Lung (tissue), 12 donors: Measurements from ENCODE around the gene CMIP. TPM values are rescaled to one million over a fixed set of nuclear protein-coding genes. Genes with fewer than 3 reads are reported as not detected.

Experiments
- ATAC-seq: fragments of 200-7000 bp; cut with Tn5 transposase; one replicate; pipeline ENCODE4 v1.9.1; 2020; ENCODE audit warnings: moderate number of reproducible peaks; ENCODE audit not compliant: insufficient read depth, low FRiP score
- DNase-seq, 3 donors: peaks; one replicate each; pipeline ENCODE4 v3.0.0-alpha.2; 2013 to 2017
- H3K27ac ChIP-seq, 2 donors: one replicate each; pipeline ENCODE4 v1.5.1; 2013; ENCODE audit warnings: mild to moderate bottlenecking in 2 of 2, moderate library complexity in 2 of 2, control low read depth in 1 of 2, inconsistent platforms in 1 of 2, low read depth in 1 of 2, low read length in 1 of 2
- H3K27me3 ChIP-seq, 3 donors: one replicate each; pipeline ENCODE4 v1.5.1; 2013; ENCODE audit warnings: low read length in 2 of 3; ENCODE audit not compliant: control insufficient read depth in 3 of 3, insufficient read depth in 3 of 3
- H3K36me3 ChIP-seq, 4 donors: one replicate each; pipeline ENCODE4 v1.5.1; 2013; ENCODE audit warnings: low read length in 4 of 4, mild to moderate bottlenecking in 1 of 4, moderate library complexity in 1 of 4; ENCODE audit not compliant: control insufficient read depth in 4 of 4, insufficient read depth in 4 of 4
- H3K4me1 ChIP-seq, 5 donors: one replicate each; pipeline ENCODE4 v1.5.1; 2013; ENCODE audit warnings: low read length in 5 of 5, mild to moderate bottlenecking in 2 of 5, moderate library complexity in 1 of 5; ENCODE audit not compliant: control insufficient read depth in 5 of 5, insufficient read depth in 5 of 5
- H3K4me3 ChIP-seq: one replicate; pipeline ENCODE4 v1.5.1; 2013; ENCODE audit warnings: mild to moderate bottlenecking, control low read depth, moderate library complexity
- H3K9ac ChIP-seq, 2 donors: one replicate each; pipeline ENCODE4 v1.5.1; 2013; ENCODE audit warnings: low read length in 2 of 2, control low read depth in 1 of 2; ENCODE audit not compliant: insufficient read depth in 1 of 2
- H3K9me3 ChIP-seq, 4 donors: one replicate each; pipeline ENCODE4 v1.5.1; 2013; ENCODE audit warnings: low read length in 3 of 4, mild to moderate bottlenecking in 1 of 4, moderate library complexity in 1 of 4; ENCODE audit not compliant: control insufficient read depth in 4 of 4, insufficient read depth in 3 of 4
- CTCF ChIP-seq: IDR thresholded peaks from 2 replicates; pipeline ENCODE4 v1.5.1; 2012; ENCODE audit warnings: mild to moderate bottlenecking; ENCODE audit errors: control extremely low read depth, extremely low read depth
- WGBS, 2 donors: extraction: QIAGEN DNeasy Blood & Tissue Kit; methylation state at CpG; one replicate each; pipeline ENCODE4 v1.1.7; 2013; 5-methylcytosine and 5-hydroxymethylcytosine counted together
- polyA plus RNA-seq, 2 donors: library from polyadenylated mRNA; stranded (reverse); fragments of 200-250 nt; gene quantifications; one replicate each; pipeline ENCODE4 v1.2.1, GENCODE V29; 2013
- total RNA-seq, 2 donors: library from RNA; depleted of rRNA in 1 of 2; stranded (reverse); fragments of >200 nt in 1 of 2; gene quantifications; one replicate each; pipeline ENCODE4 v1.2.1, GENCODE V29; 2014 to 2021
- donor health status: control.
- donor health status: control.
- donor health status: Bipolar disorder and iron deficiency.
- donor health status: healthy.
- donor health status: DM: yes; HTN: yes; CAD: no.

Gene CMIP
- total and polyA plus RNA-seq, 4 donors = 11.8 to 80.5 (median 48.6) TPM

- Histone ChIP-seq H3K27ac (no peak overlapping the region), H3K9me3 (no peaks in the 10 kb centered on the region), H3K4me1 (peaks cover 0 to 23% (median 15%) of the 10 kb centered on the region in 5 donors), H3K4me3 (no peak overlapping the region), H3K27me3 (no peaks in the 10 kb centered on the region), H3K9ac (no peak overlapping the region), H3K36me3 (peaks cover 0 to 22% (median 2%) of the 10 kb centered on the region in 4 donors)
- 89 to 93% methylated on average over 9 of the region's 9 CpGs for WGBS, 2 donors
- TF ChIP-seq CTCF = no peak
- DNase-seq (no peak), ATAC-seq (no peak)
These were observed 176.2 kb downstream of the CMIP start for GRCh38 chr16:81620796-81621195.

- no peak for TF ChIP-seq CTCF
- H3K36me3 ChIP-seq = peaks cover 0 to 22% (median 2%) of the 10 kb centered on the region in 4 donors
- ATAC-seq (no peak), DNase-seq (no peak)
- WGBS, 2 donors = 91 to 95% methylated on average over 8 of the region's 8 CpGs
- no peak overlapping the region for H3K4me3 ChIP-seq
- H3K9me3 ChIP-seq = no peaks in the 10 kb centered on the region
- no peaks in the 10 kb centered on the region for H3K27me3 ChIP-seq
- H3K27ac ChIP-seq = no peak overlapping the region
- no peak overlapping the region for H3K9ac ChIP-seq
- H3K4me1 ChIP-seq = peaks cover 0 to 24% (median 18%) of the 10 kb centered on the region in 5 donors
These were observed 176.9 kb downstream of the CMIP start for GRCh38 chr16:81621496-81621895.

DNA sequence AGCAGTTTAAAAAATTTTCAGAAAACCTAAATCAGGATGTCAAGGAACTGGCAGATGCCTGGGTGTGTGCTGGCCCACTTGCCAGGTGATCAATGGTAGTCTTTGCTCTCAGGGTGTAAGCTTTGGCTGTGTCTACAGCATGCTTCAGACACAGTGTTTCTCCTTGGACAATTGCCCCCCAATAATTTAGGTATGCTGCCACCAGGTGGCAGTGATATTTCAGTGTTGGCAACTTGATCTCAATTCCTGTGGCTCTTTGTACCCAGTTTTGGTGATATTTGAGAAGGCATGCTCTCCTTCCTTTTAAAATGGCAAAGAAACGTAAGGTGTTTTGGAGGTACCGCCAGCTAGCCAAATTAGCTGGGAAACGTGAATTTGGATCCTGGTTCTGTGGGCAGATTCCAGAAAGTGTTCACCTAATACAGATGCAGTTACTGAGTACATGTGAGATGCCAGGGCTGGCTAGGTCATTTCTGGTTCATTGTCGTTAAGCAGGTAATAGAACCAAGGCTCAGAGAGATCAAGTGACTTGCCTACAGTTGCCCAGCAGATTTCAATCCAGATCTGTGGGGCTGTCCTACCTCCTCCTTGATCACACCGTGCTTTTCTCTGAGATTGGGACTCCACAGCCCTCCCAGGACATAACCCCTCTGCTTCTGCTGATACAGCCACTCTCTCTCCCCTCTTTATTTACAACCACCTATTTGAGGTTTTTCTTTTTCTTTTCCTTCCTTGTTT lies 178.9 kb downstream of the CMIP start:
- Histone ChIP-seq H3K27ac (no peak overlapping the region), H3K4me1 (peaks cover 0 to 13% (median 12%) of the 10 kb centered on the region in 5 donors), H3K9ac (no peak overlapping the region), H3K9me3 (no peaks in the 10 kb centered on the region), H3K4me3 (no peak overlapping the region), H3K36me3 (peaks cover 0 to 15% (median 0%) of the 10 kb centered on the region in 4 donors), H3K27me3 (no peaks in the 10 kb centered on the region)
- DNase-seq = peak; percentile 52 to 71 (median 68)
- TF ChIP-seq CTCF = peak; percentile 55
- no peak for ATAC-seq
- WGBS, 2 donors = 80 to 86% methylated on average over 5 of the region's 5 CpGs

GRCh38 chr16:81624403-81624759 lies 179.8 kb downstream of the CMIP start:
- H3K9me3 ChIP-seq = no peaks in the 10 kb centered on the region
- H3K9ac ChIP-seq = no peak overlapping the region
- H3K4me3 ChIP-seq = no peak overlapping the region
- no peaks in the 10 kb centered on the region for H3K27me3 ChIP-seq
- no peak overlapping the region for H3K27ac ChIP-seq
- ATAC-seq (no peak), DNase-seq (no peak)
- H3K4me1 ChIP-seq = peaks cover 0 to 13% (median 12%) of the 10 kb centered on the region in 5 donors
- WGBS, 2 donors = 96 to 97% methylated on average over 6 of the region's 6 CpGs
- no peak for TF ChIP-seq CTCF
- H3K36me3 ChIP-seq = peaks cover 0 to 11% (median 0%) of the 10 kb centered on the region in 4 donors
